GM12891 (cell line): ENCODE data around the gene FBXO24.

Experiments used
- POLR2A ChIP-seq: IDR thresholded peaks from 2 replicates; pipeline ENCODE4 v1.6.1; 2011; ENCODE audit warnings: low read depth, low read length, control low read depth
- POLR2AphosphoS5 ChIP-seq: IDR thresholded peaks from 2 replicates; pipeline ENCODE4 v1.6.1; 2011; ENCODE audit warnings: low read depth, low read length, control low read depth
- TAF1 ChIP-seq: IDR thresholded peaks from 2 replicates; pipeline ENCODE4 v1.6.1; 2011; ENCODE audit warnings: low read depth, low read length, control low read depth

DNA sequence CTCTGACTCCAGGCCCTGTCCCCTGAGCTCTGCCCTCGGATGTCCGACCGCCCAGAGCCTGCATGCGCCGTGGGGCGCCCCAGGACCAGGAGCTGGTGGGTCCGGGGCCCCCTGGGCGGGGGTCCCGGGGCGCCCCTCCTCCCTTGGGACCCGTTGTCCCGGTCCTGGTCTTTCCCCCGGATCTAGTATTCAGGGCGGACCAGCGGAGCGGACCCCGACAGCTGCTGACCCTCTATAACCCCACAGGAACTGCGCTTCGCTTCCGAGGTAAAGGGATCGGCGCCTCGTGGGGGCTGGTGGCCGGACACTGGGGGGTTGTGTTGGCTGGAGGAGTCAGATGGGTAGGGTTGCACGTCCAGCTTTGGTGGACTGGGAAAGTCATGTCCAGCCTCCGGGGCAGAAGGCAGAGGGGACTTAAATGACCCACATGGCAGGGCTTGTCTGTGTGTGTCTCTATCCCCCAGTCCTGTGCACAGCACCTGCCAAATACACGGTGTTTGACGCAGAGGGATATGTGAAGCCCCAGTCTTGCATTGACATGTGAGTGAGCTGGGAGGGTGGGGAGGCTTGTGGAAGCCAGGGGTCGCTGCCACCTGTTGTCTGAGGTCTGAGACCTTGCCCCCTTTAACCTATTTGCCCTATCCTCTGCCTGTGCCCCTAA is 26.7 kb downstream of the FBXO24 start:
- TF ChIP-seq POLR2AphosphoS5, result no peak
- TF ChIP-seq POLR2A, result no peak
- no peak for TF ChIP-seq TAF1
